K562 (cell line): Measurements from ENCODE around the gene KXD1. TPM values are rescaled to one million over a fixed set of nuclear protein-coding genes. Genes with fewer than 3 reads are reported as not detected.

Experiments
- ATAC-seq: fragments of 200-7000 bp; cut with Tn5 transposase; 3 replicates; pipeline ENCODE4 v1.9.1; 2020; ENCODE audit warnings: moderate library complexity
- BruUV-seq: library from RNA; stranded (reverse); fragments of 400-500 nt; replicated peaks from 2 replicates; lab custom pipeline; 2021; lab: Mats Ljungman, UMichigan
- CTCF ChIA-PET: fragments of 300-600 bp; formaldehyde crosslinking; extraction: SDS; loops from one replicate; lab custom pipeline; 2021; ENCODE audit warnings: low intra/inter-chr PET ratio; lab: Yijun Ruan, JAX
- POLR2A ChIA-PET: fragments of 300-600, 350-650 bp; sonication (Branson Sonifier 250); formaldehyde crosslinking; extraction: SDS; loops from one replicate; lab custom pipeline; 2021; ENCODE audit warnings: antibody characterized with exemption, inconsistent platforms; lab: Yijun Ruan, JAX
- DNase-seq, 4 experiments: peaks; one replicate each; pipeline versions ENCODE4 v3.0.0 to v3.0.0-alpha.2; 2011 to 2018; ENCODE audit warnings: low spot score in 3 of 4, mixed read lengths in 3 of 4; ENCODE audit errors: extremely low read depth in 1 of 4
- FAIRE-seq: peaks from 2 replicates; lab custom pipeline; 2011; peaks lifted over from hg19 to GRCh38; lab: Jason Lieb, UNC
- H2AFZ ChIP-seq: 2 replicates; pipeline ENCODE4 v1.6.0; 2011; ENCODE audit warnings: low read depth, low read length, control low read depth, inconsistent platforms
- H3K27ac ChIP-seq: fragments of 200-600 bp; 3 replicates; pipeline ENCODE4 v1.8.0; 2011; ENCODE audit warnings: low read depth, mild to moderate bottlenecking, control low read depth, inconsistent platforms, low read length, moderate library complexity, mixed read lengths; ENCODE audit errors: extremely low read depth
- H3K27me3 ChIP-seq, 2 experiments: fragments of 300-600 bp in 1 of 2; 2 replicates in 1 of 2; 3 replicates in 1 of 2; pipeline versions ENCODE4 v1.6.0 to v1.8.0; 2011; ENCODE audit warnings: inconsistent platforms in 2 of 2, low read length in 2 of 2, mild to moderate bottlenecking in 1 of 2, mixed read lengths in 1 of 2, moderate library complexity in 1 of 2; ENCODE audit not compliant: control insufficient read depth in 2 of 2, insufficient read depth in 2 of 2
- H3K36me3 ChIP-seq: fragments of 300-600 bp; 3 replicates; pipeline ENCODE4 v1.8.0; 2011; ENCODE audit warnings: mild to moderate bottlenecking, low read length, inconsistent platforms; ENCODE audit not compliant: control insufficient read depth, insufficient read depth
- H3K4me1 ChIP-seq, 2 experiments: fragments of 200-600 bp in 1 of 2; replicated peaks in 1 of 2; 2 replicates in 1 of 2; 3 replicates in 1 of 2; pipeline versions ENCODE4 v1.5.1 to v1.8.0; 2011; ENCODE audit warnings: inconsistent platforms in 2 of 2, low read length in 2 of 2, mild to moderate bottlenecking in 1 of 2, mixed read lengths in 1 of 2, moderate library complexity in 1 of 2; ENCODE audit not compliant: control insufficient read depth in 2 of 2, insufficient read depth in 2 of 2
- H3K4me2 ChIP-seq: 2 replicates; pipeline ENCODE4 v1.6.1; 2011; ENCODE audit warnings: low read length, control low read depth, inconsistent platforms, mixed read lengths; ENCODE audit not compliant: insufficient read depth
- H3K4me3 ChIP-seq: fragments of 200-600 bp; sonication (generic), shearing (Covaris generic); 2 replicates; pipeline ENCODE4 v1.5.1; 2016; ENCODE audit warnings: control low read depth, inconsistent platforms
- H3K79me2 ChIP-seq: fragments of 200-600 bp; 3 replicates; pipeline ENCODE4 v1.8.0; 2011; ENCODE audit warnings: low read length, inconsistent platforms; ENCODE audit not compliant: control insufficient read depth, insufficient read depth
- H3K9ac ChIP-seq, 2 experiments: 2 replicates each; pipeline versions ENCODE4 v1.6.0 to v1.6.1; 2011; ENCODE audit warnings: low read depth in 2 of 2, low read length in 2 of 2, control low read depth in 1 of 2, inconsistent platforms in 1 of 2, mild to moderate bottlenecking in 1 of 2, mixed read lengths in 1 of 2; ENCODE audit not compliant: insufficient read depth in 1 of 2
- H3K9me1 ChIP-seq: one replicate; pipeline ENCODE4 v1.6.0; 2011; ENCODE audit warnings: inconsistent platforms, mild to moderate bottlenecking, low read length, moderate library complexity; ENCODE audit not compliant: control insufficient read depth, insufficient read depth
- H3K9me3 ChIP-seq: replicated peaks from 2 replicates; pipeline ENCODE4 v1.5.1; 2011; ENCODE audit warnings: low read depth, low read length, inconsistent platforms; ENCODE audit not compliant: control insufficient read depth, insufficient read depth
- H4K20me1 ChIP-seq: replicated peaks from 2 replicates; pipeline ENCODE4 v1.6.1; 2011; ENCODE audit warnings: low read length, inconsistent platforms, mixed read lengths; ENCODE audit not compliant: control insufficient read depth, insufficient read depth
- CHD1 ChIP-seq: fragments of 200-600 bp; sonication (generic); IDR thresholded peaks from one replicate; pipeline ENCODE4 v1.6.1; 2012; ENCODE audit warnings: mild to moderate bottlenecking, moderate library complexity, low read length, inconsistent platforms
- CHD4 ChIP-seq: fragments of 200-600 bp; sonication (generic); IDR thresholded peaks from 3 replicates; pipeline ENCODE4 v1.6.1; 2012; ENCODE audit warnings: low read depth, mild to moderate bottlenecking, mixed read lengths, low read length, inconsistent platforms; ENCODE audit not compliant: insufficient read depth, insufficient replicate concordance, poor library complexity, severe bottlenecking
- EWSR1 ChIP-seq: fragments of 450-650 bp; IDR thresholded peaks from 2 replicates; pipeline ENCODE4 v1.6.1; 2018; ENCODE audit warnings: borderline replicate concordance, mild to moderate bottlenecking, low read depth, moderate library complexity; ENCODE audit not compliant: partially characterized antibody
- FOXA1 ChIP-seq: fragments of 450-650 bp; IDR thresholded peaks from 2 replicates; pipeline ENCODE4 v1.6.1; 2016; ENCODE audit warnings: mild to moderate bottlenecking, borderline replicate concordance
- IRF1 ChIP-seq: sonication (generic); formaldehyde crosslinking; IDR thresholded peaks from 2 replicates; pipeline ENCODE4 v1.8.0; 2022; ENCODE audit warnings: missing genetic modification reagents, mild to moderate bottlenecking, borderline replicate concordance
- KAT8 ChIP-seq: fragments of 450-650 bp; IDR thresholded peaks from 2 replicates; pipeline ENCODE4 v1.6.1; 2016; ENCODE audit warnings: low read depth, mild to moderate bottlenecking
- MCM7 ChIP-seq, 2 experiments: fragments of 450-650 bp; IDR thresholded peaks; 2 replicates each; pipeline ENCODE4 v1.6.1; 2016 to 2018
- MXD1 ChIP-seq: fragments of 250-450 bp; sonication (Bioruptor Pico); IDR thresholded peaks from 2 replicates; pipeline ENCODE4 v1.8.0; 2021; ENCODE audit warnings: borderline replicate concordance, mild to moderate bottlenecking, moderate library complexity; ENCODE audit not compliant: poor library complexity, severe bottlenecking
- RBM25 ChIP-seq: fragments of 200-400 bp; formaldehyde crosslinking; IDR thresholded peaks from 2 replicates; pipeline ENCODE4 v1.6.1; 2018; ENCODE audit warnings: low read length, low read depth, moderate library complexity; ENCODE audit not compliant: severe bottlenecking
- ZFP36 ChIP-seq: fragments of 150-350 bp; IDR thresholded peaks from 2 replicates; pipeline ENCODE4 v1.6.1; 2018; ENCODE audit warnings: low read length, low read depth; ENCODE audit not compliant: partially characterized antibody
- ZNF436 ChIP-seq: fragments of 250-450, 450-650 bp; sonication (Bioruptor Pico); formaldehyde crosslinking; IDR thresholded peaks from 2 replicates; pipeline ENCODE4 v1.7.0; 2020; ENCODE audit warnings: mild to moderate bottlenecking
- WGBS: fragments of 100-300 bp; shearing (Covaris generic); methylation state at CpG from one replicate; pipeline ENCODE4 v1.1.6; 2016; ENCODE audit warnings: low coverage, mixed read lengths; ENCODE audit not compliant: insufficient coverage; ENCODE audit errors: missing lambda C conversion rate; 5-methylcytosine and 5-hydroxymethylcytosine counted together
- in situ Hi-C: fragments of 300-500 bp; cut with MboI; formaldehyde crosslinking; loops from 4 replicates; pipeline ENCODE4 v1.15.0; 2018; ENCODE audit warnings: inconsistent platforms, mixed read lengths
- intact Hi-C: fragments of 100-400 bp; cut with micrococcal nuclease; formaldehyde crosslinking; loops from 2 replicates; pipeline ENCODE4 v1.14.2; 2022
- polyA plus RNA-seq, 8 experiments: library from polyadenylated mRNA; depleted of rRNA in 4 of 8; stranded (reverse) in 5 of 8; unstranded in 3 of 8; fragments of >200 nt; fragmentation: Nextera tagmentation in 2 of 8; fragmentation: Illumina TruSeq in 1 of 8; extraction: Ambion mirVana in 2 of 8; extraction: Trizol in 1 of 8; gene quantifications; 2 replicates each; pipeline versions ENCODE4 v1.2.1 to v1.2.3, GENCODE V29; 2011 to 2014; ENCODE audit warnings: inconsistent platforms in 1 of 8, missing spikeins in 1 of 8
- total RNA-seq, 7 experiments: library from RNA; depleted of rRNA in 6 of 7; stranded (reverse); fragments of >200 nt in 6 of 7; fragmentation: Illumina TruSeq in 2 of 7; extraction: Trizol in 2 of 7; gene quantifications; 2 replicates each; pipeline versions ENCODE4 v1.2.1 to v1.2.3, GENCODE V29; 2011 to 2021; ENCODE audit warnings: low replicate concordance in 1 of 7
- TF ChIP-seq, protein P1 (sequence below): fragments of 250-450 bp; sonication (Bioruptor Pico); IDR thresholded peaks from 2 replicates; pipeline ENCODE4 v1.5.0; 2020; ENCODE audit warnings: mild to moderate bottlenecking
- TF ChIP-seq, protein P2 (sequence below): fragments of 450-650 bp; formaldehyde crosslinking; IDR thresholded peaks from 2 replicates; pipeline ENCODE4 v1.4.0; 2022; ENCODE audit warnings: missing genetic modification characterization
- TF ChIP-seq, protein P3 (sequence below): fragments of 450-650 bp; formaldehyde crosslinking; IDR thresholded peaks from 2 replicates; pipeline ENCODE4 v1.4.0; 2022; ENCODE audit warnings: missing genetic modification characterization

The KXD1 gene
- total and polyA plus RNA-seq, 9 of the 15 experiments (the other 6 are each of a cell fraction or from before 2014, with no cell fraction given) = 21.9 to 210 (median 118) TPM

DNA sequence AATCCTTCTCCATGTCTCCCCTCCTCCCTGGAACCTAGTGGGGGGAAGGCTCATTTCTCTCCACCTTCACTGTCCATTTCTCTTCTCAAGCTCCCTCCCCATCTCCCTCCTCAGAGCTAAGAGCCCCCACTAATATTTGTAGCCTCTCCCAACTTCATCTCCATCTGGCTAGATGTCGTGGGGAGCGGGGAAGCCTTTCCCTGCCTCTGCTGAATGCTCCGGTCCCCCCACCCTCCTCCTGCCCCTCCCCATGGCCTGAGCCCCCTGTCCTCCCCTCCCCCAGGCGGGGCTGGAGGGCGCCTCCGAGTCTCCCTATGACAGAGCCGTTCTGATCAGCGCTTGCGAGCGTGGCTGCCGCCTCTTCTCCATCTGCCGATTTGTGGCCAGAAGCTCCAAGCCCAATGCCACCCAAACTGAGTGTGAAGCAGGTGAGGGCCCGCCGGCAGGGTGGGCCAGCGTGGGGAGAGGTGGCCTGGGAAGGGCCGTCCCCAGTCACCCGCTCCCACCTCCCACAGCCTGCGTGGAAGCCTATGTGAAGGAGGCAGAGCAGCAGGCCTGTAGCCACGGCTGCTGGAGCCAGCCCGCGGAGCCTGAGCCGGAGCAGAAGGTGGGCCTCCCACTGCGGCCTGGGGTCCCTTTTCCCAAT lies 56.0 kb downstream of the KXD1 start (continued):
- TF ChIP-seq EWSR1 = no peak
- no peak for TF ChIP-seq MCM7 (IDR thresholded peaks at IDR 0.05)

GRCh38 chr19:18616023-18616422 lies 58.4 kb downstream of the KXD1 start:
- no peak overlapping the region for H3K4me2 ChIP-seq
- no peak overlapping the region for H3K27ac ChIP-seq
- WGBS = 4% methylated on average over 3 of the region's 3 CpGs
- H3K9me3 ChIP-seq = no peaks in the 10 kb centered on the region
- FAIRE-seq (no peak), ATAC-seq (no peak), DNase-seq (no peak)
- H4K20me1 ChIP-seq = peaks cover 11% of the 10 kb centered on the region
- H3K36me3 ChIP-seq = no peaks in the 10 kb centered on the region
- peaks cover 28 to 50% of the 10 kb centered on the region in 2 experiments for H3K27me3 ChIP-seq
- BruUV-seq = no TSS peak
- in situ Hi-C loops (no loop called here), intact Hi-C loops (no loop called here)
- no peak overlapping the region for H2AFZ ChIP-seq
- TF ChIP-seq CHD4 (no peak), ZNF436 (CRISPR knock-in tag) (no peak), CHD1 (no peak), IRF1 (CRISPR knock-in tag) (no peak), KAT8 (no peak), FOXA1 (no peak), RBM25 (no peak), ZFP36 (no peak), MXD1 (CRISPR knock-in tag) (no peak)
- TF ChIP-seq, protein P1, sequence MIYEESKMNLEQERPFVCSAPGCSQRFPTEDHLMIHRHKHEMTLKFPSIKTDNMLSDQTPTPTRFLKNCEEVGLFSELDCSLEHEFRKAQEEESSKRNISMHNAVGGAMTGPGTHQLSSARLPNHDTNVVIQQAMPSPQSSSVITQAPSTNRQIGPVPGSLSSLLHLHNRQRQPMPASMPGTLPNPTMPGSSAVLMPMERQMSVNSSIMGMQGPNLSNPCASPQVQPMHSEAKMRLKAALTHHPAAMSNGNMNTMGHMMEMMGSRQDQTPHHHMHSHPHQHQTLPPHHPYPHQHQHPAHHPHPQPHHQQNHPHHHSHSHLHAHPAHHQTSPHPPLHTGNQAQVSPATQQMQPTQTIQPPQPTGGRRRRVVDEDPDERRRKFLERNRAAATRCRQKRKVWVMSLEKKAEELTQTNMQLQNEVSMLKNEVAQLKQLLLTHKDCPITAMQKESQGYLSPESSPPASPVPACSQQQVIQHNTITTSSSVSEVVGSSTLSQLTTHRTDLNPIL (CRISPR knock-in tag) = no peak
- TF ChIP-seq, protein P2, sequence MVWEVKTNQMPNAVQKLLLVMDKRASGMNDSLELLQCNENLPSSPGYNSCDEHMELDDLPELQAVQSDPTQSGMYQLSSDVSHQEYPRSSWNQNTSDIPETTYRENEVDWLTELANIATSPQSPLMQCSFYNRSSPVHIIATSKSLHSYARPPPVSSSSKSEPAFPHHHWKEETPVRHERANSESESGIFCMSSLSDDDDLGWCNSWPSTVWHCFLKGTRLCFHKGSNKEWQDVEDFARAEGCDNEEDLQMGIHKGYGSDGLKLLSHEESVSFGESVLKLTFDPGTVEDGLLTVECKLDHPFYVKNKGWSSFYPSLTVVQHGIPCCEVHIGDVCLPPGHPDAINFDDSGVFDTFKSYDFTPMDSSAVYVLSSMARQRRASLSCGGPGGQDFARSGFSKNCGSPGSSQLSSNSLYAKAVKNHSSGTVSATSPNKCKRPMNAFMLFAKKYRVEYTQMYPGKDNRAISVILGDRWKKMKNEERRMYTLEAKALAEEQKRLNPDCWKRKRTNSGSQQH (CRISPR knock-in tag) = no peak
- TF ChIP-seq, protein P3, sequence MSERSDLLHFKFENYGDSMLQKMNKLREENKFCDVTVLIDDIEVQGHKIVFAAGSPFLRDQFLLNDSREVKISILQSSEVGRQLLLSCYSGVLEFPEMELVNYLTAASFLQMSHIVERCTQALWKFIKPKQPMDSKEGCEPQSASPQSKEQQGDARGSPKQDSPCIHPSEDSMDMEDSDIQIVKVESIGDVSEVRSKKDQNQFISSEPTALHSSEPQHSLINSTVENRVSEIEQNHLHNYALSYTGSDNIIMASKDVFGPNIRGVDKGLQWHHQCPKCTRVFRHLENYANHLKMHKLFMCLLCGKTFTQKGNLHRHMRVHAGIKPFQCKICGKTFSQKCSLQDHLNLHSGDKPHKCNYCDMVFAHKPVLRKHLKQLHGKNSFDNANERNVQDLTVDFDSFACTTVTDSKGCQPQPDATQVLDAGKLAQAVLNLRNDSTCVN (CRISPR knock-in tag) = no peak
- CTCF ChIA-PET = no interaction called here
- no peak overlapping the region; a peak in 1 of 4 replicates for H3K9ac ChIP-seq
- H3K4me3 ChIP-seq = no peak overlapping the region
- POLR2A ChIA-PET = interaction anchor here (0.7 to 0.9 kb wide), 2 partner anchors 12 to 19 kb away, joined by 3 read pairs; no protein-coding TSS in a partner anchor
- no peaks in the 10 kb centered on the region for H3K79me2 ChIP-seq
- H3K9me1 ChIP-seq = no peaks in the 10 kb centered on the region
- H3K4me1 ChIP-seq = peaks cover 0 to 35% of the 10 kb centered on the region in 2 experiments; a peak in 2 of 5 replicates
